Pancreas (tissue), 10 donors: ENCODE measurements around the gene FTO. TPM values are rescaled to one million over a fixed set of nuclear protein-coding genes. Genes with fewer than 3 reads are reported as not detected.
"Not testable (repeated sequence)": the region's sequence is repeated elsewhere in the genome, so short reads cannot be mapped to it uniquely, and the experiment has no call there.

ENCODE experiments used
- ATAC-seq, 4 donors: fragments of 200-7000 bp; cut with Tn5 transposase; one replicate each; pipeline versions ENCODE4 v1.8.0 to v1.9.1; 2020; ENCODE audit warnings: mild to moderate bottlenecking in 4 of 4, moderate library complexity in 4 of 4
- DNase-seq, 6 donors: peaks; one replicate each; pipeline ENCODE4 v3.0.0-alpha.2; 2020
- FAIRE-seq: peaks from 2 replicates; lab custom pipeline; 2012; peaks lifted over from hg19 to GRCh38; lab: Jason Lieb, UNC
- H3K27ac ChIP-seq, 4 donors: fragments of 200-600 bp; sonication (generic); 1 replicate in 3 of 4; 2 replicates in 1 of 4; pipeline versions ENCODE4 v1.5.0 to v1.8.0; 2020
- H3K27me3 ChIP-seq, 4 donors: fragments of 200-600 bp; one replicate each; pipeline ENCODE4 v1.8.0; 2021
- H3K36me3 ChIP-seq, 3 donors: fragments of 200-600 bp; sonication (generic) in 1 of 3; one replicate each; pipeline versions ENCODE4 v1.5.0 to v1.8.0; 2020 to 2021
- H3K4me1 ChIP-seq, 3 donors: fragments of 200-600 bp; one replicate each; pipeline ENCODE4 v1.8.0; 2021
- H3K4me3 ChIP-seq, 4 donors: fragments of 200-600 bp; sonication (generic) in 2 of 4; one replicate each; pipeline versions ENCODE4 v1.5.0 to v1.8.0; 2020 to 2021
- H3K9me3 ChIP-seq, 4 donors: fragments of 200-600 bp; one replicate each; pipeline ENCODE4 v1.8.0; 2021
- CTCF ChIP-seq, 4 donors: fragments of 200-600 bp; sonication (generic) in 3 of 4; IDR thresholded peaks; one replicate each; pipeline versions ENCODE4 v1.5.0 to v1.8.0; 2021; ENCODE audit warnings: antibody characterized with exemption in 4 of 4
- whole genome bisulfite sequencing, 2 donors: extraction: QIAGEN DNeasy Blood & Tissue Kit; methylation state at CpG; one replicate each; pipeline ENCODE4 v1.1.7; 2013; 5-methylcytosine and 5-hydroxymethylcytosine counted together
- intact Hi-C, 3 donors: fragments of 100-400 bp; cut with DNase I; formaldehyde crosslinking; loops; one replicate each; pipeline versions ENCODE4 v1.11.1 to v1.14.2; 2022
- polyA plus RNA-seq, 2 donors: library from polyadenylated mRNA; stranded (reverse); fragments of 200-250 nt; gene quantifications; one replicate each; pipeline ENCODE4 v1.2.3, GENCODE V29; 2013
- total RNA-seq, 6 donors: library from RNA; stranded (reverse); fragmentation: NEBNext Ultra II Directional in 4 of 6; extraction: Animal tissue kit (Norgen Biotek cat#: 25700) in 4 of 6; gene quantifications; one replicate each; pipeline versions ENCODE4 v1.2.1 to v1.2.4, GENCODE V29; 2021 to 2023
- donor health status: healthy with polysubstance abuse.
- donor health status: DM: no; HTN: no; CAD: no; lungs with moderate emphysema.
- donor health status: DM: no; HTN: no; CAD: no.
- donor health status: control.
- donor health status: control.
- donor health status: Bipolar disorder and iron deficiency.
- donor health status: DM: yes; HTN: yes; CAD: no.
- donor health status: DM: no; HTN: no; CAD: no.
- donor health status: DM: no; HTN: no; CAD: no.
- donor health status: DM: yes; HTN: yes; CAD: no.

The FTO gene
- total and polyA plus RNA-seq, 8 donors, result 7.6 to 45.0 (median 31.7) TPM

GRCh38 chr16:54180421-54181359, 476.7 kb downstream of the FTO start:
- H3K4me3 ChIP-seq, result no peak overlapping the region
- H3K27me3 ChIP-seq, result no peaks in the 10 kb centered on the region
- no peaks in the 10 kb centered on the region for H3K9me3 ChIP-seq
- no peak for ATAC-seq
- no peak for TF ChIP-seq CTCF (IDR thresholded peaks at IDR 0.05)
- no peak for FAIRE-seq
- peaks cover 4 to 6% (median 5%) of the 10 kb centered on the region in 3 donors for H3K4me1 ChIP-seq
- intact Hi-C loops, result no loop called here
- DNase-seq, result no peak
- WGBS, 2 donors, result 65 to 97% methylated on average over 3 of the region's 3 CpGs
- H3K36me3 ChIP-seq, result no peaks in the 10 kb centered on the region
- no peak overlapping the region for H3K27ac ChIP-seq

DNA sequence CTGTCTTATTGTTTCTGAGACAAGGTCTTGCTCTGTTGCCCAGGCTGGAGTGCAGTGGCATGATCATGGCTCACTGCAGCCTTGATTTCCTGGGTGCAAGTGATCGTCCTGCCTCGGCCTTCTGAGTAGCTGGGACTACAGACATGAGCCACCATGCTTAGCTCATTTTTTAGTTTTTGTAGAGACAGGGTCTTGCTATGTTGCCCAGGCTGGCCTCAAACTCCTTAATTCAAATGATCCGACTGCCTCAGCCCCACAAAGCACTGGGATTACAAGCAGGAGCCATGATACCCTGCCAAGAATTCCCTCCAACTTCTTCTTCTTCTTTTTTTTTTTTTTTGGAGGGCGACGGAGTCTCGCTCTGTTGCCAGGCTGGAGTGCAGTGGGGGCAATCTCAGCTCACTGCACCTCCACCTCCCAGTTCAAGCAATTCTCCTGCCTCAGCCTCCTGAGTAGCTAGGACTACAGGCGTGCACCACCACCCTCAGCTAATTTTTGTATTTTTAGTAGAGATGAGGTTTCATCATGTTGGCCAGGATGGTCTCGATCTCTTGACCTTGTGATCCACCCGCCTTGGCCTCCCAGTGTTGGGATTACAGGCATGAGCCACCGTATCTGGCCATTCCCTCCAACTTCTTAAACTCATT, 477.9 kb downstream of the FTO start:
- DNase-seq, FAIRE-seq, H3K4me3 ChIP-seq, H3K27ac ChIP-seq, H3K27me3 ChIP-seq, H3K4me1 ChIP-seq, H3K9me3 ChIP-seq, H3K36me3 ChIP-seq, ATAC-seq, intact Hi-C loops: not testable (repeated sequence)
- 93 to 96% methylated on average over 10 of the region's 10 CpGs for WGBS, 2 donors

DNA sequence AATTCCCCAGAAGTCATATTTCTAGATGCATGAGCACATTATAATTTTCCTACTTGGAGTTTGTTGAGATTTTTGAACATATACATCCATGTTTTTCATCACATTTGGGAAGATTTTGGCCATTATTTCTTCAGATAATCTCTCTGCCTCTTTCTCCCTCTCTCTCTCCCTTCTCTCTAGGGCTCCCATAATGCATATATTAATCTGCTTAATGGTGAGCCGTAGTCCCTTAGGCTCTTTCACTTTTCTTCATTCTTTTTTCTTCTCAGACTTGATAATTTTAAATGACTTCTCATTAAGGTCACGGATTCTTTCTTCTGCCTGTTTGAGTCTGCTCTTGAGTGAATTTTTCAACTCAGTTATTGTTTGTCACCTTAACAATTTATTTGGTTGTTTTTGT, 481.1 kb downstream of the FTO start:
- FAIRE-seq (no peak), ATAC-seq (no peak), DNase-seq (no peak)
- H3K36me3 ChIP-seq, result no peaks in the 10 kb centered on the region
- no peak for TF ChIP-seq CTCF (IDR thresholded peaks at IDR 0.05)
- no peaks in the 10 kb centered on the region for H3K9me3 ChIP-seq
- H3K27ac ChIP-seq, result no peak overlapping the region
- intact Hi-C loops, result no loop called here
- no peaks in the 10 kb centered on the region for H3K4me1 ChIP-seq
- 92 to 93% methylated on average over 2 of the region's 2 CpGs for WGBS, 2 donors
- no peaks in the 10 kb centered on the region for H3K27me3 ChIP-seq
- H3K4me3 ChIP-seq, result no peak overlapping the region

DNA sequence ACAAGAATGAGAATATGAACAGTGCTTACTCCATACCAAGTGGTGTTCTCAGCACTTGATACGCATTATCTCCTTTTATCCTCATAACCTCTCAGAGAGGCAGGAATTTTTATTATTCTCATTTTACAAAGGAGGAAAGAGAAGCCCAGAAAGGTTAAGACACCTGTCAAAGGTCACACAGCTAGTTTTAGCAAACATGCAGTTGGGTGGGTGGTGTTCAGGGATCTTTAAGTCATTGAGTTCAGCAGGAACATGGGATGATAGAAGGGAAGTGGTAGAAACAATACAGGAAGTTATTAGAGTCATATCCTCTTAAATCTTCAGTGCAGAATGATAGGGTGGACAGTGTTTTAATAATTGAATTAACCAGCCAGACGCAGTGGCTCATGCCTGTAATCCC, 487.2 kb downstream of the FTO start:
- ATAC-seq, result no peak
- DNase-seq, result no peak
- H3K4me1 ChIP-seq, result no peaks in the 10 kb centered on the region
- FAIRE-seq, result no peak
- no peak overlapping the region for H3K4me3 ChIP-seq
- no peak overlapping the region for H3K27ac ChIP-seq
- no peaks in the 10 kb centered on the region for H3K27me3 ChIP-seq
- 84 to 85% methylated on average over 2 of the region's 2 CpGs for WGBS, 2 donors
- no peak for TF ChIP-seq CTCF (IDR thresholded peaks at IDR 0.05)
- no peaks in the 10 kb centered on the region for H3K9me3 ChIP-seq
- no peaks in the 10 kb centered on the region for H3K36me3 ChIP-seq
- intact Hi-C loops, result no loop called here

- Histone ChIP-seq H3K4me1 (no peaks in the 10 kb centered on the region), H3K4me3 (no peak overlapping the region), H3K27ac (no peak overlapping the region), H3K27me3 (no peaks in the 10 kb centered on the region), H3K9me3 (no peaks in the 10 kb centered on the region), H3K36me3 (no peaks in the 10 kb centered on the region)
- DNase-seq (no peak), FAIRE-seq (no peak), ATAC-seq (no peak)
- TF ChIP-seq CTCF (IDR thresholded peaks at IDR 0.05), result no peak
- intact Hi-C loops, result no loop called here
- 69 to 77% methylated on average over 3 of the region's 3 CpGs for WGBS, 2 donors
These were observed 487.6 kb downstream of the FTO start for GRCh38 chr16:54191592-54191991.
